T-helper 2 cell treated with Interferon-gamma antibody and Interleukin-4, amounts not matched to agents 100 ng/mL and 5 ng/mL, for 36 hours (primary cell): Measurements from ENCODE around the gene INTS6L. TPM values are rescaled to one million over a fixed set of nuclear protein-coding genes. Genes with fewer than 3 reads are reported as not detected.
"Not testable (repeated sequence)": the region's sequence is repeated elsewhere in the genome, so short reads cannot be mapped to it uniquely, and the experiment has no call there.

Experiments used
- intact Hi-C: fragments of 100-400 bp; cut with micrococcal nuclease; formaldehyde crosslinking; loops from one replicate; pipeline ENCODE4 v1.15.1; 2023
- total RNA-seq: library from RNA; stranded (reverse); gene quantifications from 2 replicates; pipeline ENCODE4 v1.2.3, GENCODE V29; 2022

INTS6L gene
- total RNA-seq, 1 donor from 2014 or later: 26.1 TPM

DNA sequence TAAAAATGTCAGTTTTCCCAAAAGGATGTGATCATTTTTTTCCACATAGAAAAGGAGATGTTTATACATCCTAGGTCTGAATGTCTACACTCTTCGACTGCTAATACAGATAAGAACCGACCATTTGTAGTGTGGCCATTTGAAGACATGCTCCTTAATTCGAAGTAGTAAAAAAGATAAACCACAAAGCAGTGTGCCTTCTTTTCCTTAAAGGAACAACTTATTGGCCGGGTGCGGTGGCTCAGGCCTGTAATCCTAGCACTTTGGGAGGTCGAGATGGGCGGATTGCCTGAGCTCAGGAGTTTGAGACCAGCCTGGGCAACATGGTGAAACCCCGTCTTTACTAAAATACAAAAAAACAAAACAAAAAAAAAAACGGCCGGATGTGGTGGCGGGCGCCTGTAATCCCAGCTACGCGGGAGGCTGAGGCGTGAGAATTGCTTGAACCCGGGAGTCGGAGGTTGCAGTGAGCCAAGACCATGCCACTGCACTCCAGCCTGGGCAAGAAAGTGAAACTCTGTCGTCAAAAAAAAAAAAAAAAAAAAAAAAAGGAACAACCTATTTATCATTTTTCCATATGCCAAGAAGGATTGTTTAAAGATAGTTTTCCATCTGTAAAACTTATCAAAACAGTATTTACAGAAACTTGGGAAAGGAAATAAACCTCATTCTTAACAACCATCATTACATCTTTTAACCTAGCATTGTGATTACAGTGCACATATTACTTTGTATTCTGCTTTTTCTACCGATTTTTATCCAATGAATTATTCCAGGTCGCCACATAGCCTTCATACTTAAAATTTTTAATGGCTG lies 2.6 kb downstream of the INTS6L start:
- intact Hi-C loops: loop anchor here (2.0 to 10.0 kb wide), 2 partner anchors 52 to 974 kb away; partner anchors contain the start of gene HTATSF1

DNA sequence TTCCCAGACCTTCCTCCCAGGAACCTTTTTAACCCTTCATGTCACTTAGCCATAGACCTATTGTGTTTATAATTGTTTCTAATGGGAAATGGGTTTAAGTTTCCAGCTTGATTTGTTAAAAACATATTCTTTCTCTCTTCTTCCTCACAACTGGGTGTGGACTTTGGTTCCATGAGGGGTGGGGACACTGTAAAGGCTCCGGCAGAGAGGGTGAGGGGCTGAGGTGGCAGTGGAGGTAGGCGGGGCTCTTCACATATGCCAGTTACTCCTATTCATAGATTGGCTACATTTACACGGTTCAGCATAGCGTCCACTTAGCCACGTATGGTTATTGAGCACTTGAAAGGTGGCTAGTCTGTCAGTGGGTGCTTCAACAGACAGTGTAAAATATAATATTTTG lies 7.8 kb downstream of the INTS6L start:
- intact Hi-C loops: loop anchor here (10.0 kb wide), 1 partner anchor 47 kb away; no protein-coding TSS in a partner anchor

DNA sequence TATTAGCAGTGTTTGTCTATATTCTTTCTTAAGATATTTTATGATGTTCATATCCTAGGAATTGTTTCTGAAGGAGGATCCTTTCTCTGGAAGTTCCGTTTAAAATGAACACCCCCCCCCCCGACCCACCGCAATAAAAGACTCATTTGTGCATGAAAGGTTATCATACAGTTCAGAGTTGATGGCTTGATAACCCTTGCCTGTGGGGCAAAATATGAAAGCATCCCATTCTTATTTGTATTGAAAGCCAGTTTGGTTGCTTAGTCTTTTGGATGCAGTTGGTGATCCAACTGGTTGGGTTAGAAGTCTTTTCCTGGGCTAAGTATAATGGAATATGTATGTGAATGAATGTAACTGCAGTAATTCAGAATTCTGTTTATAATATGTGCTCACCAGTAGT lies 8.3 kb downstream of the INTS6L start:
- intact Hi-C loops: loop anchor here (10.0 kb wide), 1 partner anchor 46 kb away; no protein-coding TSS in a partner anchor

DNA sequence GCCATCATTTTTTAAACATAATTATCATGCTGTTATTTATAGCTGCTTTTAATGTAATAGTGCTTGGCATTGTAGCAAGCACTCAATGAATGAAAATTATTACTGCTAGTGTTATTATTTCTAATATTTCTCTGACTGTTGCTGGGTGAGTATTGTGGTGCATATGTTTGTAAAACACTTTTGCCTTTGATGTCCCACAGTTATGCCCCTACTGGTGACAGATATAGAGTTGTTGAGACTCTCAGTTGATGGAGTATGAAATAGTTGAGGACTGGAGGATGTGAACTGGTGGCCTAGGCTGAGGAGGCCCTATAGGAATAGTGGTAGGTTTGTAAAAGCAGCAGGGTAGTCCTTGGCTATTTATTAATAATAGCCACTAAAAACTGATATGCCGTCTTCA lies 9.6 kb downstream of the INTS6L start:
- intact Hi-C loops: no loop called here

DNA sequence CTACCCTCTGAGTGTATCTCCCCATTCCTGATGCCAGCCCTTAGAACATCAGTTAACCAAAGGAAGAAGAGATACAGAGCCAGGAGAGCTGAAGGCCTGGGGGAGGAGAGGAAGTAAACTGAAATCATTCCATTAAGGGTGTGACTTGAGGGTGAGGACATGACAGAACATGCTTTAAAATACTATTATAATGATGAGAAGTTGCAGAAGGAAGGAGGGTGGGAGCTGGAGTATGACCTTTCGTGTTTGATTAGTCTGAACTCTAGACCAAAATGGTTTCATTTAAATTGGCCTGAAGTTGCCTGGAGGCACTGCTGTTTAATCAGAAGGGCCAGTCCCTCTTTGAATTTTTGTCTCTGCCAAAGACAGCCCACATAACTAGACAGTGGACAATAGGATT lies 11.4 kb downstream of the INTS6L start:
- intact Hi-C loops: no loop called here

DNA sequence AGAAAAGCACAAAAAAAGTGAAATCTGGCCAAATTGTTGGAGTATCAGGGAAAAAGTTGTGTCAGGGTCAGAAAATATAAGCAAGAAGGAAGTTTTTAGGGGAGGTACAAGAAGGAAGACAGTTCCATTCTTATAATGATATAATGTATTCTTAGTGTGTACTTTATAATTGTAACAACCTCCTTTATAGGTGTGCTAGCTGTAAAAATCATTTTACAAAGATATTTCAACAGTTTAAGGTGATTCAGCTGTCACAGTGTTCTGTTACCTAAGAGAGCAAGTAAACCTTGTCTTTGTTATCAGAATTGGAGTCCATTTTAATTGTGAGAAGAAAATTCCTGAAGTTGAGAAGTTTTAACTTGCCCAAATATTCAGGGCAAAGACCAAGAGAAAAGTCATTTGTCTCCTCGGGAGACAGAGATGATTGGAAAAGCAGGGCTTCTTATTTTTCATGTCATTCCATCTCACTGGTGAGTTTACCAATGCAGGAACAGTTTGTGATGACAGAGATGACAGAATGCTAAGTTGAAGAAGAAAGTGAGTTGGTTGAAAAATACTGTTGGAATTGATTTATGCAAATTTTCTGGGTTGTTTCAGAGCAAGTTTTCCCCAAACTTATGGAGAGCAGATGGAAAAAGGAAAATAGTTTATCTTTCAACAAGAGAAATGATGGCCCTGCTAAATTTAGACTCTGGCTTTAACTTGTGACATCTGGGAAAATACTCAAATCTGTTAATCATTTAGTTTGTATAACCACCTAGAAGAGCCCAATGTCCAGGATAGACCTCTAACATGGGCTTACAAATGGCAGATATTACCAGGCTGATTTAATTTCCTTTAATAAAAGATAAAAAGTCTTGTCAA lies 14.8 kb downstream of the INTS6L start:
- intact Hi-C loops: no loop called here

DNA sequence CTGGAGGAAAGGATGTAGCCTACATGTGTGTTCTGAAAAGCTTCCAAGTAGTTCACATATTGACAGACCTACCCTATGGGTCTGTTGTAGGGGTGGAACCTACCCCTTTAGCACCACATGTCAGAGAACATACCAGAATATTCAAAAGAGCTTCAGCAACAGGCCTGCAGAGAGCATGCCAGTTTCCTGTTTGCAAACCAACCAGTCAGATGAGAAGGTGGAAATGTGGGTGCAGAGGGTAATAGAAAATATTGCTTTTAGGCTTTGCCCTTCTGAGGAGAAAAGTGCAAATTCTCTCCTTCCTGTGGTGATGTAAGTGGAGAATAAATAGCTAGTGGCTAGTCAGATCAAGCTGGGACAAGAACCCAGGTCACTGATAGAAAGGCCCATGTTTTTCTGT lies 16.4 kb downstream of the INTS6L start:
- intact Hi-C loops: no loop called here

DNA sequence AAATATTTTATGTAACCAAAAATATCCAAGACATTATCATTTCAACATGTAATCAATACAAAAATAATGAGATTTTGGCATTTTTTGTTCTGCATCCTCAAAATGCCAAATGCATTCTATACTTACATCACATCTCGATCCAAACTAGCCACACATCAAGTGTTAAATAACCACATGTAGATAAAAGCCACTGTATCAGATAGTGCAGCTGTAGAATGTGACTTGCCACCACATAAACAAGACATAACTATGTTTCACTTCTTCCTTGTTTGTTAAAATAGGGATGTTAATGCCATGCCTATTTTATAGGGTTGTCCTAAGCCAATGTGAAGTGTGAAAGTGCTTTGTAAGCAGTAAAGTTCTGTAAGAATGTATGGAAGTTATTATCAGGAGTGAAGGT lies 20.9 kb downstream of the INTS6L start:
- intact Hi-C loops: no loop called here

DNA sequence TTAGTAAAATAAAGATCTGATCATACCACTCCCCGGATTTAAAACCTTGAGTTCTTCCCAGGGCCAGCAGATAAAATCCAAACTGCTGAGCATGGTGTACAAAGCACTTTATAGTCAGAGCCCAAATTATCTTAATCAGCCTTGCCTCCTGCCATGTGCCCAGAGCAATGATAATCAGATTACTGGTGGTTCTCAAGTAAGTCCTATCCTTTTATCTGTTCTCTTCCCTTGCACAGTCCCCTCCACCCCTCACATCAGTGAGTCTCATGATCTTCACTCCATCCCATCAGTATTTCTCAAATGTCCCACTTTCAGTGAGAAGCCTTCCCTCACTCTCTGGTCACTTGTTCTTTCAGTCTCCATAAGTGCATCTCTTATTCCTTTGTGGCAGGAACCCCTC lies 22.7 kb downstream of the INTS6L start:
- intact Hi-C loops: no loop called here

DNA sequence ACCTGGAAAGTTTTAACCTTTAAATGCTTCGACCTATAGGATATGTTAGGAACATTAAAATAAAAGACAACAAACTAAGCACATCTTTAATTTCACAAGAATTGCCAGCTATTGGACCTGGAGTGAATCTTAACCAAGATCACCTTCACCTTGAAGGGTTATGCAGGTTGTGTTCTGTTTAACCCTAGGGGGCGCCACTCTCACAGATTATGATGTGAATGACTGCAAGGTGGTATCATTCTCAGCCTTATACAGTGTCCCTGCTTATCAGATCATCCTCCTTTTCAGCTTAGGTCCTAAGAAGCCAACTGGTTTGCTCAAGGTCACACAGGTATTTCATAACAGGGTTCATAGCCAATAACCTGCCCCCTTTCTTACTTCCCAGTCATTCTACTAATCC lies 23.5 kb downstream of the INTS6L start:
- intact Hi-C loops: no loop called here

DNA sequence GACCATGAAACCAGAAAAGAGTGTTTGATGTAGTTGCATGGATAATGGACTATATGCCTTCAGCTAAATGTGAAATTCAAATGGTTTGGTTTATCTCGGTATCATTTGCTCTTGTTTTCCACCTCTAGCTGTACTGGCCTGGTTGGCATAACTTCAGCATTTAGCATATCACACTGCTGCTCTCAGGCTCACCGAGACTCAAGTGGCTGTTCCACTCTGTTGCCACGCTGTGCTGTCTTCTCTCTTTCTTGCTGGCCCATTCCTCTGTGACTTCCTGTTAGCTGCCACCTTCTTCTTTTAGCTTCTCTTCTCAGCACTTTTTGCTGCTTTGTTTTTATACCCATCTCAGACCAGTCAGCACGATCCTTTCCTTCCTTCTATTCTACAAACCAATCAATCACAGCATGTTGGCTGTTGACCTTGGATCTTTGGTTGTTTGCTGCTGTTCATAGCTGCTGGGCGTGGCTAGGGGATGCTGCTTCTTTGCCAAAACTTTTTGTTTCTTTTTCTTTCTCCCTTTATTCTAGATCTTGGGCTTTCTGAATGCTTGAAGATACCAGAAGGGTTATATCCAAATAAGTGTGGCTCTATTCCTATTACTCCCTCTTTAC lies 24.0 kb downstream of the INTS6L start:
- intact Hi-C loops: no loop called here

DNA sequence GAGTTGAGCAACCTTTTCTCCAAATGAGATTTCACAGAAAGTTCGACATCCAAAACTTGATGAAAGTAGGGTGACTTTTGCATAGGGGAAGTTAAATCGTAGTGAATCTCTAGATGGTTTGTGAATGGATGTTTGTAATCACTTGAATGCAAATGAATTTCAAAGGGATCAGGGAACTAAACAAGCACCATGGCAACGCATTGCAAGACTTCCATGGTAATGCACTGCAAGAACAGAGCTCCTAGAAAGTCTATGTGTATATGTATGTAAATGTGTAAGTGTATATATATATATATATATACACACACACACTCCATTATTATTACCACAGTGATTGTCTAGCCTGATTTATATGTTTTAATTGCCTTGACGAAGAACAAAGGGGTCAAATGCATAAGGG lies 27.3 kb downstream of the INTS6L start:
- intact Hi-C loops: no loop called here

DNA sequence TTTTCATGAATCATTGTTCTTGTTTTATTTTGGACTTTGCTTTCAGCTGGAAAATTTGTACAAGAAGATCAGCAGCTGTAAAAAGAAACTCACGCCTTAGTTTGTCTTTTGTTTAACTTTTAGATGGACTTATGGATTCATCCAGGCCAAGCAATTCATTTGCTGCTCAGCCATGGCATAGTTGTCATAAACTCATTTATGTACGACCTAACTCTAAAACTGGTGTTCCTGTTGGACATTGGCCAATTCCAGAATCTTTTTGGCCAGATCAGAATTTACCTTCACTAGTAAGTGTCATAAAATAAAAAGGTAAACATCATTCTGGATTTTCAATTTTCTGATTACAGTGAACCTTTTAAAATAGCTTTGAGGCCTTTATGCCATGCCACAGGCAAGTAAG lies 29.1 kb downstream of the INTS6L start:
- intact Hi-C loops: no loop called here

DNA sequence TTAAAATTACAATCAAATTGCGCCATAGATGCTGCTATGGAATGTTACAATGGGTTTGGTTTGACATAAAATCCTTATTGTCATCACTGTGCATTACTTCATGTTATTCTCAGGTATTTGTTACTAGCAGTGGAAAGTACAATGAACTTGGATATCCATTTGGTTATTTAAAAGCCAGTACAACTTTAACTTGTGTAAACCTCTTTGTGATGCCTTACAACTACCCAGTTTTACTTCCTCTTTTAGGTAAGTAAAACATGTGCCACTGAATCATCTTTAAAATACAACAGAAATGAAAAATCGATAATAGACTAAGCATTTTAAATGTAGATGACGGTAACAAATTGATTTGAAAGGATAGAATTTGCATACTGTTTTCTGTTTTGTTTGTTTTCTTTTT lies 35.6 kb downstream of the INTS6L start:
- intact Hi-C loops: no loop called here

DNA sequence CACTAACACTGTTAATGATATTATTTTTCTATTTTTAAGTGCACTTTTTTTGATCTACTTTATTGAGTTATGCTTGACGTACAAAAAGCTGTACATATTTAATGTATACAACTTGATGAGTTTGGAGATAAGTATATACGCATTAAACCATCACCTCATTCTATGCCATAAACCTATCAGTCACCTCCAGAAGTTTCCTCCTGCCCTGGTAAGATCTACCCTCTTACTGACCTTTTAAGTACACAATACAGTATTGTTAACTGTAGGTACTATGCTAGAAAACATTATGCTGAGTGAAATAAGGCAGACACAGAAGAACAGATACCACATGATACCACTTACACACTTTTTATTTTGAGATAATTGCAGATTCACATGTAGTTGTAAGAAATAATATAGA lies 36.9 kb downstream of the INTS6L start:
- intact Hi-C loops: no loop called here

DNA sequence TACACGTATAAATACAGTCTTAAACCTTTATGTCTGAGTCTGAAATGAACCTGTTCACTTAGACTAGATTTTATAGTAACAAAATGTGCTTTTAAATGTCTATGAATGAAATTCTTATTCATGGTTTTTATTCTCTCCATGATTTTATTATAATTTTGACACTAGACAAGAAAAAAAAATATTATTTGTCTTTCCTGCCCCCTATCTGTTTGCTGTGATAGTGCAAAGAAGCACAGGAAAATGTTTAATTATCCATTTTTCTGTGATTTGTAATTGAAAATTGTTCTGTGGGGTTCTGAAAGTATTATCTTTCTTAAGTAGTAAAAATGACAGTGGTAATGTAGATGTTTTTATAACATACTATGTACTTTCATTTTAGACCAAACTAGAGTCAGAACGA lies 52.0 kb downstream of the INTS6L start:
- intact Hi-C loops: loop anchor here (1.0 to 10.0 kb wide), 2 partner anchors 48 to 88 kb away; partner anchors contain the start of gene INTS6L

DNA sequence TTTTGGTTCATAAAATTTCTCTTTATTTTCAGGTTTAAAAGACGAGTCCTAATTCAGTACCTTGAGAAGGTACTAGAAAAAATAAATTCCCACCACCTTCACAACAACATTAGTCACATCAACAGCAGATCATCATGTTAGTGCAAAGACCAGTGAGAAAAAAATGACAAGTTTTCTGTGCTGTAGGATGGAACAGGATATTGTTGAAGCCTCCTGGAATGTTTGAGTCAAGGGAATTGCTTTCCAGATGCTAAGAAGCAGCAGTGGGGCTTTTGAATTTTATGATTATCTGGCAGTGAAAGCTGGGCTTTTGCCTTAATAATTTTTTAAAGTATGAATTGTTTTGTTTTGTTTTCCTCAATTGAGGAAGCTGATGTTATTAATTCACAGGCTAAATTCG lies 61.0 kb downstream of the INTS6L start:
- intact Hi-C loops: no loop called here

DNA sequence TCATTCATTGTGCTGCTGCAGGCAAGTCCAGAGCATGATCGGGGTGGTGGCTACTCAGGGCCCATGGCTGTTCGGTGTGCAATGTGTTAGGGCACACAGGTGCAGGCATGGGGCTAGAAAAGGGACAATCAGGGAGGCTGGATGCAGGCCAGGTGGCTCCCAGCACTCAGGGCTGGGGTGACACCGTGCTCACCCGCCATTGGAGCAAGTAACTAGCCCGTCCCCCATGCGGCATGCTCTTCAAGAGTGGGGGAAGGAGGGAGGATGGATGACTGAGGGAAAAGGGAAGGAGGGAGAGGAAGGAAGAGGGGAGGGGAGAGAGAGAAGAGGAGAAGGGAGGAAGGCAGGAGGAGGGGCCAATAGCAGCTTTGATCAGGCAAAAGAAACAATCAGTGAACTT lies 64.7 kb downstream of the INTS6L start:
- intact Hi-C loops: no loop called here

DNA sequence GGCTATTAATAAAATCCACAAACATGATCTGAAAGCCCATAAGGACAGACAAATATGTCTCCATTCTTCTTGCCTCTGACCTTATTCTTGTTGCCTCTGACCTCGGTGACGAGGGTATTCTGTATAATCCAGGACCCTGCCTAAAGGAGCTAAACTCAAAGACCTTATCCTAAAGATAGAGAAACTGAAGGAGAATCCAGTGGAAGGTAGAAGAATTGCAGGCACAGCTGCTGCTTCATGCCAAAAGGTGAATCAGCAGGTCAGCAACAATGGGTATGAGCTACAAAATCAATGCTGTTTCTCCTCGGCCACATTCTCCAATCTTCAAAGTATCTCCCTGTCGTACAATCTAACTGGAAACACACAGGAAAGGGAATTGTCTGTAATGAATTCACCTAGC lies 71.4 kb downstream of the INTS6L start:
- intact Hi-C loops: no loop called here

DNA sequence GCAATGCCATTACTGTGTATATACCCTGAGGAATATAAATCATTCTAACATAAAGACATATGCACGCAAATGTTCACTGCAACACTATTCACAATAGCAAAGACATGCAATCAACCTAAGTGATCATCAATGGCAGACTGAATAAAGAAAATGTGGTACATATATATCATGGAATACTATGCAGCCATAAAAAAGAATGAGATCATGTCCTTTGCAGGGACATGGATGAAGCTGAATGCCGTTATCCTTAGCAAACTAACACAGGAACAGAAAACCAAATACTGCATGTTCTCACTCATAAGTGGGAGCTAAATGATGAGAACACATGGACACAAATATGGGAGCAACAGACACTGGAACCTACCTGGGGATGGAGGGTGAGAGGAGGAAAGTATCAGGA lies 73.6 kb downstream of the INTS6L start:
- intact Hi-C loops: not testable (repeated sequence)

DNA sequence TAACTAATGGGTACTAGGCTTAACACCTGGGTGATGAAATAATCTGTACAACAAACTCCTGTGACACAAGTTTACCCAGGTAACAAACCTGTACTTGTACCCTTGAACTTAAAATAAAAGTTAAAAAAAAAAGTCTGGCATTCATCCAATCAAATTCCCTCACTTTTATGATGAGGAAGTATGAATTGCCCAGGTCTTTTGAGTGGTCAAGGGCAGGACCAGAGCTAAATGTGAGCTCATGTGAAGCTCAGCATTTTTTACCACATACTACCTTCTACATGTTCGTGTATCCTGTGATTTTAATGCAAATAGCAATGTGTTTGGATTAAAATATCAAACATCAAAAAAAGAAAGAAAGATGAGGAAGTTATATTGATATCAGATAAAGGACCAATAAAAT lies 74.0 kb downstream of the INTS6L start:
- intact Hi-C loops: not testable (repeated sequence)

DNA sequence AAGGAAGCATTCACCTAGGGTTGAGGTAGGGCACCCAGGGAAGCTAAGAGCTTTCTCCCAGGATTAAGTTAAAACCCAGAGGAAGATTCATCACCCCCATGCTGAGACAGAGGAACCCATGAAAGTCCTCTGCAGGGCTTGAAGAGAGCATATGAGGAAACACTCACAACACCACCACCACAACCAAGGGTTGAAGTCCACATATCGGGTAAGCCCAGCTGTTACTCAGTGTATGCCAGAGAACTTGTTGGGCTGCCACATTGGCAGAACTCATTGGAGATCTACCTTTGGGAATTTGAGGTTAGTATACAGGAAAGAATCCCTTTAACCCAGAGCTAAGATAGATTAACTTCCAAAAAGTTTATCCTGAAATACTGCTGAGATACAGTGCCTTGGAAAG lies 75.1 kb downstream of the INTS6L start:
- intact Hi-C loops: loop anchor here (5.0 kb wide), 1 partner anchor 408 kb away; no protein-coding TSS in a partner anchor
